HEK293T (cell line): Measurements from ENCODE around the gene SCAANT1.

ENCODE experiments used
- CTCF ChIA-PET: fragments of 350-600 bp; formaldehyde crosslinking; extraction: SDS; loops from one replicate; lab custom pipeline; 2021; ENCODE audit warnings: antibody characterized with exemption, inconsistent platforms; lab: Yijun Ruan, JAX
- POLR2A ChIA-PET: fragments of 350-600 bp; formaldehyde crosslinking; extraction: SDS; loops from one replicate; lab custom pipeline; 2020; ENCODE audit warnings: antibody characterized with exemption, inconsistent platforms; lab: Yijun Ruan, JAX
- DNase-seq: peaks from one replicate; pipeline ENCODE4 v3.0.0; 2012; ENCODE audit warnings: mixed read lengths; ENCODE audit errors: extremely low spot score
- ARNT ChIP-seq: fragments of 450-650 bp; IDR thresholded peaks from 2 replicates; pipeline ENCODE4 v1.6.1; 2017; ENCODE audit warnings: mild to moderate bottlenecking
- BHLHE40 ChIP-seq: fragments of 450-650 bp; IDR thresholded peaks from 2 replicates; pipeline ENCODE4 v1.6.1; 2016; ENCODE audit warnings: mild to moderate bottlenecking, moderate library complexity, borderline replicate concordance
- CTBP1 ChIP-seq: fragments of 450-650 bp; IDR thresholded peaks from 2 replicates; pipeline ENCODE4 v1.6.1; 2016; ENCODE audit warnings: borderline replicate concordance
- ELF4 ChIP-seq: fragments of 450-650 bp; IDR thresholded peaks from 2 replicates; pipeline ENCODE4 v1.6.1; 2017; ENCODE audit warnings: antibody characterized with exemption
- FOXA1 ChIP-seq: fragments of 450-650 bp; IDR thresholded peaks from 2 replicates; pipeline ENCODE4 v1.6.1; 2016; ENCODE audit warnings: mild to moderate bottlenecking
- FOXK2 ChIP-seq: fragments of 450-650 bp; IDR thresholded peaks from 2 replicates; pipeline ENCODE4 v1.6.1; 2016; ENCODE audit warnings: mild to moderate bottlenecking
- FOXM1 ChIP-seq: fragments of 450-650 bp; IDR thresholded peaks from 2 replicates; pipeline ENCODE4 v1.6.1; 2017; ENCODE audit warnings: mild to moderate bottlenecking, borderline replicate concordance
- HDGF ChIP-seq: fragments of 450-650 bp; IDR thresholded peaks from 2 replicates; pipeline ENCODE4 v1.6.1; 2017; ENCODE audit warnings: antibody characterized with exemption, borderline replicate concordance
- L3MBTL2 ChIP-seq: fragments of 450-650 bp; conservative IDR thresholded peaks from 2 replicates; pipeline ENCODE4 v1.6.1; 2016; ENCODE audit warnings: mild to moderate bottlenecking
- LEF1 ChIP-seq: fragments of 450-650 bp; IDR thresholded peaks from 2 replicates; pipeline ENCODE4 v1.6.1; 2017; ENCODE audit warnings: mild to moderate bottlenecking, borderline replicate concordance
- NFRKB ChIP-seq: fragments of 450-650 bp; IDR thresholded peaks from 2 replicates; pipeline ENCODE4 v1.6.1; 2016; ENCODE audit warnings: mild to moderate bottlenecking, moderate library complexity
- PKNOX1 ChIP-seq: fragments of 450-650 bp; IDR thresholded peaks from 2 replicates; pipeline ENCODE4 v1.6.1; 2016
- SP1 ChIP-seq: fragments of 450-650 bp; IDR thresholded peaks from 2 replicates; pipeline ENCODE4 v1.6.1; 2017
- SUZ12 ChIP-seq: fragments of 450-650 bp; IDR thresholded peaks from 2 replicates; pipeline ENCODE4 v1.6.1; 2016; ENCODE audit warnings: mild to moderate bottlenecking
- TARDBP ChIP-seq: fragments of 450-650 bp; IDR thresholded peaks from 2 replicates; pipeline ENCODE4 v1.6.1; 2016
- ZNF384 ChIP-seq: fragments of 450-650 bp; IDR thresholded peaks from 2 replicates; pipeline ENCODE4 v1.6.1; 2016

Gene SCAANT1

DNA sequence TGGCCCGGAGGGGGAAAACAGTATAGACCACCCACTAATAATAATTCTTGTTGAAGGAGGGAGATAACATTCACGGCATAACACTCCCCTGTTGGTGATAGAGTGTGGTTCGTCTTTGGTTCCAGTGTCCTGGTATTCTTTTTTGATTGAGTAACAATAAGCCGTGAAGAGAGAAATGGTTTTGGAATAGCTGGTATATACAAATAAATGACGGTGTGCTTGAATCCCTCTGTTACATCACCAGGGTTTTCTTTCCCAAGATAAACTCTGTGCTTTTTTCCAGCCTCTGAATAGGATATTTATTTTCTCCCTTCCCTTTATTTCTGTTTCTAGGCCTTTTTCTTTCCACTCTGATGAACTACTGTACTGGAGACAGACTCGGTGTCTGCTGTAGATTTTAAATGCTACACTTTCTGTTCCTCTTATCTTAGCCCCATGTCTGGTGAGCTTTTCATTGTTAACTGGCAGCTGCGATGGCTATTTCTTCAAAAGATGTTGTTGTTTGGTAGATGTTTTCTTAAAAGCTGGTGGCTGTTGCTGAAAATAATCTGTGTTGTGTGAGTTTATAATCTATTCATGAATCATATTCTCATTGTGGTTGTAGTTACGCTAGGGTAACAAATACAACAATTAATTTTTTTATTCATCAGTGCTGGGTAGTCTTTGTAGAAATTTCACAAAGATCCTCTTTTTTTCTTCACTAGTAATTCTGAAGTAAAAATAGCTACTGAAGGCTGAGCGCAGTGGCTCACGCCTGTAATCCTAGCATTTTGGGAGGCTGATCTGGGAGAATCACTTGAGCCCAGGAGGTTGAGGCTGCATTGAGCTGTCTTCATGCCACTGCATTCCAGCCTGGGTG lies 15.5 kb upstream of the SCAANT1 start:
- ChIA-PET CTCF (interaction anchor here (0.6 kb wide), 1 partner anchor 33 kb away, joined by 4 read pairs; no protein-coding TSS in a partner anchor), POLR2A (no interaction called here)
- no peak for TF ChIP-seq TARDBP
- TF ChIP-seq ARNT: no peak
- TF ChIP-seq BHLHE40: no peak
- DNase-seq: no peak

DNA sequence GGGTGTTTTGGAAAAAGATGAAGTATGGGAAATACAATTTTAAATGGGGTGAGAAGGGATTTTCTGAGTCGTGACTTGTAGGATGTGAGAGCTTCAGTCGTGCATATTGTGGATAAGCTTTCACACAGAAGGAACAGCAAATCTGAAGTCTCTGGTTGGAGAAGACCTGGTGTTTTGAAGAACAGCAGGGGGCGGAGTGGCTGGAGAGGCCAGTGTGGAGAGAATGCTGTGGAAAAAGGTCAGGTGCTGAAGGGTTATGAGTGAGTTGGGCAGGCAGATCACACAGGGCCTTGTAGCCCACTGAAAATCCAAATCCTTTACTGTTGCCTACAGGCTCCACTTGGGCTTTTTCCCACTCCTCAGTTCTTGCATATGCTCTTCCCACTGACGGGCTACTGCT lies 14.1 kb upstream of the SCAANT1 start:
- ChIA-PET POLR2A (no interaction called here), CTCF (no interaction called here)
- DNase-seq: no peak
- TF ChIP-seq CTBP1 (no peak), ARNT (no peak), LEF1 (no peak)

DNA sequence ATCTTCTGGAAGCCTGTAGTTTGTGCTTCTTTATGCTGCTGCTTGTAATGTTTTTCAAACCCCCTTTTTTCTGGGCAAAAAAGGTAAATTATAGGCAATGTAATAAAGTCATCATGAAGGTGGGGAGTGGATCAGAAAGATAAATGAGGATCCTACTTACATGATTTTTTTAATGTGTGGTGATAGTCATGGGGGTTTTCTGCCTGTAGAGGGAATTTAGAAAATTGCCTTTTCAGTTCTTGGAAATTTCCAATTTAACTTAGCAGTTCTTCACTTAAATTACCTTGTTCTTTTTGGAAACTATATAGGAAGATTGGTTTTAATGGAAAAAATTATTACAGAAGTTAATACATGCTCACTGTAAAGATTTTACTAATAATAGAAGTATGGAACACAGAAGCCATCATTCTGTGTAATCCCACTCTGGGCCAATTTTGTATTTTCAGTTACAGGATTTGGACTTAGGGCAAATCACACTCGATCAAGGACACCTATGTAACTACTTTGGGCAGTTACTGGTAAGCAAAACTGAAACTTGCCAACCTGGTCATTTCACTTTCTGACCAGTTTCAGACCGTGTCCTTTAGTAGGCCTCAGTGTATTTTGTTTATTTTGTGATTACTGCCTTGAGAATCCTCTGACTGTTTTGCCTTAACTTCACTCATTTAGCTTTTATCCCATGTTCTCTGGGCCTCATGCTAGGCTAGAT lies 10.5 kb upstream of the SCAANT1 start:
- no peak for DNase-seq
- ChIA-PET POLR2A (no interaction called here), CTCF (no interaction called here)
- TF ChIP-seq ARNT: no peak
- no peak for TF ChIP-seq NFRKB
- no peak for TF ChIP-seq ELF4
- no peak for TF ChIP-seq HDGF
- no peak for TF ChIP-seq LEF1
- TF ChIP-seq CTBP1: no peak
- no peak for TF ChIP-seq PKNOX1
- TF ChIP-seq TARDBP: no peak
- no peak for TF ChIP-seq SUZ12
- no peak for TF ChIP-seq BHLHE40
- no peak for TF ChIP-seq FOXK2
- TF ChIP-seq ZNF384: no peak

DNA sequence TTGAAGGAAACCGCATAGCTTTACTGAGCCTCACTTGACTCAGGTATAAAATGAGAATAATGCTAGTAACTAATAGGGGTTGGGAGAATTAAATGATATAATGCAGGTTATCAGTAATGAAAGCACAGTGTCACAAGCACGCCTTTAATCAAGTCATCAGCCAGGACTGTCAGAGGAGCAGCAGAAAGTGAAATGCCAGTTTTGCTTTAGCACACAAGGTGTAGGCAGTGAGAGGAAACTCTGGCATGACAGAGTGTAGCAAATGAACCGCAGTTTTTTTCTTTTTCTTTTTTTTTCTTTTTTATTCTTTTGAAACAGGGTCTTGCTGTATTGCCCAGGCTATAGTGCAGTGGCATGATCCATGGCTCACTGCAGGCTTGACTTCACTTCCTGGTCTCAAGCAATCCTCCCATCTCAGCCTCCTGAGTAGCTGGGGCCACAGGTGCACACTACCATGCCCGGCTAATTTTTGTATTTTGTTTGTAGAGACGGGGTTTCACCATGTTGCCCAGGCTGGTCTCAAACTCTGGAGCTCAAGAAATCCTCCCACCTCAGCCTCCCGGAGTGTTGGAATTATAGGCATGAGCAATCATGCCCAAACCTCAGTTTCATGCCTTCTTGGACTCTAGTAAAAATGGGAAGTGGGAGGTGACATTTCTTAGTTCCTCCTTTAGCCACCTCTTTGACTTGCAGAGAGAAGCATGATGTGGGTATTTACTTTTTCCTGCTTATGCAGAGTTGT lies 9.7 kb upstream of the SCAANT1 start:
- CTCF ChIA-PET: no interaction called here
- POLR2A ChIA-PET: no interaction called here
- no peak for TF ChIP-seq CTBP1
- TF ChIP-seq FOXA1: no peak
- TF ChIP-seq L3MBTL2: no peak
- TF ChIP-seq ARNT: no peak
- no peak for TF ChIP-seq ELF4
- no peak for TF ChIP-seq ZNF384
- no peak for TF ChIP-seq PKNOX1
- no peak for TF ChIP-seq FOXM1
- no peak for TF ChIP-seq HDGF
- no peak for TF ChIP-seq SP1
- TF ChIP-seq FOXK2: no peak
- TF ChIP-seq SUZ12: no peak
- no peak for TF ChIP-seq BHLHE40
- TF ChIP-seq NFRKB: no peak
- no peak for TF ChIP-seq TARDBP
- no peak for TF ChIP-seq LEF1
- DNase-seq: no peak

- no peak for TF ChIP-seq L3MBTL2
- TF ChIP-seq LEF1: no peak
- no peak for TF ChIP-seq FOXK2
- TF ChIP-seq SP1: no peak
- no peak for TF ChIP-seq ZNF384
- TF ChIP-seq CTBP1: no peak
- no peak for TF ChIP-seq PKNOX1
- no peak for TF ChIP-seq FOXA1
- no peak for TF ChIP-seq FOXM1
- TF ChIP-seq SUZ12: no peak
- TF ChIP-seq HDGF: no peak
- no peak for TF ChIP-seq TARDBP
- no peak for TF ChIP-seq ARNT
- no peak for TF ChIP-seq NFRKB
- no peak for TF ChIP-seq ELF4
- TF ChIP-seq BHLHE40: no peak
- no peak for DNase-seq
- ChIA-PET CTCF (no interaction called here), POLR2A (no interaction called here)
Measured at GRCh38 chr3:63920001-63920400, 7.8 kb upstream of the SCAANT1 start.
